WTC11 (cell line): ENCODE measurements around the gene UROC1. TPM values are rescaled to one million over a fixed set of nuclear protein-coding genes. Genes with fewer than 3 reads are reported as not detected.

Source experiments
- ATAC-seq: fragments of 200-7000 bp; cut with Tn5 transposase; 2 replicates; pipeline ENCODE4 v1.10.0; 2021; ENCODE audit warnings: mild to moderate bottlenecking, moderate library complexity
- CTCF ChIA-PET: fragments of 300-600 bp; sonication (Branson Sonifier 250); formaldehyde crosslinking; loops from one replicate; lab custom pipeline; 2021; ENCODE audit warnings: antibody characterized with exemption; lab: Charles Lee
- POLR2A ChIA-PET: fragments of 350-600 bp; sonication (Branson Sonifier 250); formaldehyde crosslinking; loops from one replicate; lab custom pipeline; 2021; ENCODE audit warnings: antibody characterized with exemption; lab: Charles Lee
- DNase-seq: peaks from one replicate; pipeline ENCODE4 v3.0.0; 2021; ENCODE audit warnings: low spot score
- H3K27ac Mint-ChIP-seq: 2 replicates; pipeline ENCODE4 v1.8.0; 2021; ENCODE audit warnings: mixed read lengths
- H3K27me3 Mint-ChIP-seq: 2 replicates; pipeline ENCODE4 v1.8.0; 2021; ENCODE audit warnings: low read depth, mild to moderate bottlenecking, moderate library complexity, mixed read lengths
- H3K36me3 Mint-ChIP-seq: 2 replicates; pipeline ENCODE4 v1.8.0; 2021; ENCODE audit warnings: mixed read lengths
- H3K4me1 Mint-ChIP-seq: 2 replicates; pipeline ENCODE4 v1.8.0; 2022; ENCODE audit warnings: mixed read lengths
- H3K4me3 Mint-ChIP-seq: 2 replicates; pipeline ENCODE4 v1.8.0; 2021; ENCODE audit warnings: mild to moderate bottlenecking, moderate library complexity, mixed read lengths
- H3K9me3 Mint-ChIP-seq: 2 replicates; pipeline ENCODE4 v1.8.0; 2021; ENCODE audit warnings: mixed read lengths
- AFF4 ChIP-seq: sonication (generic); formaldehyde crosslinking; IDR thresholded peaks from 2 replicates; pipeline ENCODE4 v1.8.1; 2023; ENCODE audit warnings: mild to moderate bottlenecking, missing genetic modification reagents, borderline replicate concordance
- CDX4 ChIP-seq: fragments of 250-450 bp; sonication (Bioruptor Pico); IDR thresholded peaks from 2 replicates; pipeline ENCODE4 v1.9.0; 2021; ENCODE audit warnings: moderate library complexity, mild to moderate bottlenecking, inconsistent platforms, borderline replicate concordance
- E2F1 ChIP-seq: sonication (generic); formaldehyde crosslinking; IDR thresholded peaks from 2 replicates; pipeline ENCODE4 v1.8.0; 2022; ENCODE audit warnings: mild to moderate bottlenecking, missing genetic modification reagents
- E2F4 ChIP-seq: sonication (generic); formaldehyde crosslinking; IDR thresholded peaks from 2 replicates; pipeline ENCODE4 v1.8.1; 2022; ENCODE audit warnings: low read depth, mild to moderate bottlenecking, moderate library complexity, missing genetic modification reagents, borderline replicate concordance
- E2F5 ChIP-seq: sonication (generic); formaldehyde crosslinking; IDR thresholded peaks from 2 replicates; pipeline ENCODE4 v1.8.1; 2022; ENCODE audit warnings: mild to moderate bottlenecking, moderate library complexity, missing genetic modification reagents
- ESRRA ChIP-seq: sonication (generic); formaldehyde crosslinking; IDR thresholded peaks from 2 replicates; pipeline ENCODE4 v1.8.1; 2022; ENCODE audit warnings: mild to moderate bottlenecking, missing genetic modification reagents, borderline replicate concordance
- ETV6 ChIP-seq: sonication (generic); formaldehyde crosslinking; IDR thresholded peaks from 2 replicates; pipeline ENCODE4 v1.8.1; 2022; ENCODE audit warnings: mild to moderate bottlenecking, missing genetic modification reagents
- FOXJ3 ChIP-seq: sonication (generic); formaldehyde crosslinking; IDR thresholded peaks from 2 replicates; pipeline ENCODE4 v1.9.0; 2021; ENCODE audit warnings: missing genetic modification reagents, mild to moderate bottlenecking, borderline replicate concordance
- IRF2 ChIP-seq: sonication (generic); formaldehyde crosslinking; IDR thresholded peaks from 2 replicates; pipeline ENCODE4 v1.8.0; 2022; ENCODE audit warnings: low read depth, missing genetic modification reagents, borderline replicate concordance
- MYBL2 ChIP-seq: sonication (generic); formaldehyde crosslinking; IDR thresholded peaks from 2 replicates; pipeline ENCODE4 v1.8.1; 2023; ENCODE audit warnings: mild to moderate bottlenecking, moderate library complexity, missing genetic modification reagents
- NFYB ChIP-seq: sonication (generic); formaldehyde crosslinking; conservative IDR thresholded peaks from 2 replicates; pipeline ENCODE4 v1.8.0; 2022; ENCODE audit warnings: low read depth, missing genetic modification reagents
- NR1H2 ChIP-seq: sonication (generic); formaldehyde crosslinking; IDR thresholded peaks from 2 replicates; pipeline ENCODE4 v1.9.0; 2021; ENCODE audit warnings: mild to moderate bottlenecking, moderate library complexity, missing genetic modification reagents
- NR3C1 ChIP-seq: sonication (generic); formaldehyde crosslinking; conservative IDR thresholded peaks from 2 replicates; pipeline ENCODE4 v1.8.1; 2023; ENCODE audit warnings: low read depth, mild to moderate bottlenecking, missing genetic modification reagents
- RELA ChIP-seq: sonication (generic); formaldehyde crosslinking; IDR thresholded peaks from 2 replicates; pipeline ENCODE4 v1.8.1; 2022; ENCODE audit warnings: missing genetic modification reagents, mild to moderate bottlenecking, borderline replicate concordance
- SMAD4 ChIP-seq: sonication (generic); formaldehyde crosslinking; IDR thresholded peaks from 2 replicates; pipeline ENCODE4 v1.8.0; 2022; ENCODE audit warnings: mild to moderate bottlenecking, missing genetic modification reagents
- SOX15 ChIP-seq: fragments of 250-450 bp; sonication (Bioruptor Pico); IDR thresholded peaks from 2 replicates; pipeline ENCODE4 v1.9.0; 2021; ENCODE audit warnings: mild to moderate bottlenecking
- TCF7 ChIP-seq: sonication (generic); formaldehyde crosslinking; IDR thresholded peaks from 2 replicates; pipeline ENCODE4 v1.8.0; 2022; ENCODE audit warnings: mild to moderate bottlenecking, low read depth, missing genetic modification reagents, moderate library complexity
- ZBTB21 ChIP-seq: sonication (generic); formaldehyde crosslinking; IDR thresholded peaks from 2 replicates; pipeline ENCODE4 v1.8.1; 2023; ENCODE audit warnings: mild to moderate bottlenecking, missing genetic modification reagents, borderline replicate concordance
- ZNF219 ChIP-seq: sonication (generic); formaldehyde crosslinking; IDR thresholded peaks from 2 replicates; pipeline ENCODE4 v1.8.0; 2023; ENCODE audit warnings: missing genetic modification reagents, mild to moderate bottlenecking, borderline replicate concordance
- ZSCAN18 ChIP-seq: fragments of 250-450 bp; sonication (Bioruptor Pico); IDR thresholded peaks from 2 replicates; pipeline ENCODE4 v2.1.2; 2022; ENCODE audit warnings: mild to moderate bottlenecking, moderate library complexity
- total RNA-seq: library from RNA; stranded (reverse); gene quantifications from 3 replicates; pipeline ENCODE4 v1.2.3, GENCODE V29; 2021
- TF ChIP-seq, protein P1 (sequence below): fragments of 250-450 bp; sonication (Bioruptor Pico); conservative IDR thresholded peaks from 2 replicates; pipeline ENCODE4 v1.9.0; 2021; ENCODE audit warnings: mild to moderate bottlenecking
- TF ChIP-seq, protein P2 (sequence below): sonication (generic); formaldehyde crosslinking; IDR thresholded peaks from 2 replicates; pipeline ENCODE4 v1.8.1; 2023; ENCODE audit warnings: mild to moderate bottlenecking, missing genetic modification reagents, moderate library complexity

Gene UROC1
- total RNA-seq, 1 experiment from 2014 or later = not detected

DNA sequence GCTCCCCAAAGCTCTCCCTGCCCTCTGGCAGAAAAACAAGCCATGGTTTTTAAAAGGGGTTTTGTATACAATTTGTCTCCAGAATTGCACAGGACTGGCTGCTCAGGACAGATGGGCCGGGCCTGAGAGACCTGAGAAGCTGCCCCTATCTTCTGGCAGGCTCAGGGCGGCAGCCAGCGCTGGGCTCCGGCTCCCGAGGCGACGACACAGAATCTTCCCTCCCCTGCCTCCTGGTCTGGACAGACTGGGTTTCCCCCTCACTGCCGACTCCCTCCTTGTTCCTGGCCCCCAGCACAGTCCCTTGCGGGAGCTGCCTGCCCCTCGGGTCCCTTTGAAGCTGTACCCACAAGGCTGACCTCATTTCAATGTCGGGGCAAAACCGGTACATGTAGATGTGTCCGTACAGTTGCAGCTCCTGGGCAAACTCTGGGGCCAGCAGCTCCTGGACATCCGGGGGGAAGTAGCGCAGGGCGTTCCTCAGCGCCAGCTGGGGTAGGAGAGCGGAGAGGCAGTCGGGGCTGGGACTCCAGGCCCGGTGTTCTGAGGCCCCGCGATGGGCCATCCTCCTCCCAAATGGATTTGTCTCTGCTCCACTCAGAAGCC is 7.2 kb downstream of the UROC1 start (continued):
- no peak for TF ChIP-seq FOXJ3 (CRISPR knock-in tag)
- no peak for TF ChIP-seq SMAD4 (CRISPR knock-in tag)
- TF ChIP-seq MYBL2 = no peak
- TF ChIP-seq NR3C1 (CRISPR knock-in tag) = no peak
- TF ChIP-seq, all 79 proteins: peak for 0

GRCh38 chr3:126509597-126510307 is 7.8 kb downstream of the UROC1 start:
- Mint-ChIP-seq H3K9me3 (no peaks in the 10 kb centered on the region), H3K27me3 (no peaks in the 10 kb centered on the region), H3K27ac (no peak overlapping the region), H3K4me3 (no peak overlapping the region), H3K4me1 (peaks cover 2% of the 10 kb centered on the region; the same call in 1 of the 2 replicates), H3K36me3 (no peaks in the 10 kb centered on the region)
- no peak for TF ChIP-seq E2F4 (CRISPR knock-in tag)
- no peak for TF ChIP-seq RELA
- TF ChIP-seq IRF2 (CRISPR knock-in tag) = no peak
- TF ChIP-seq ESRRA (CRISPR knock-in tag) = no peak
- TF ChIP-seq ZSCAN18 = no peak
- TF ChIP-seq SOX15 (CRISPR knock-in tag) = no peak
- TF ChIP-seq NR3C1 (CRISPR knock-in tag) = no peak
- TF ChIP-seq ZNF219 = no peak
- TF ChIP-seq ZBTB21 (CRISPR knock-in tag) = no peak
- TF ChIP-seq, protein P1, sequence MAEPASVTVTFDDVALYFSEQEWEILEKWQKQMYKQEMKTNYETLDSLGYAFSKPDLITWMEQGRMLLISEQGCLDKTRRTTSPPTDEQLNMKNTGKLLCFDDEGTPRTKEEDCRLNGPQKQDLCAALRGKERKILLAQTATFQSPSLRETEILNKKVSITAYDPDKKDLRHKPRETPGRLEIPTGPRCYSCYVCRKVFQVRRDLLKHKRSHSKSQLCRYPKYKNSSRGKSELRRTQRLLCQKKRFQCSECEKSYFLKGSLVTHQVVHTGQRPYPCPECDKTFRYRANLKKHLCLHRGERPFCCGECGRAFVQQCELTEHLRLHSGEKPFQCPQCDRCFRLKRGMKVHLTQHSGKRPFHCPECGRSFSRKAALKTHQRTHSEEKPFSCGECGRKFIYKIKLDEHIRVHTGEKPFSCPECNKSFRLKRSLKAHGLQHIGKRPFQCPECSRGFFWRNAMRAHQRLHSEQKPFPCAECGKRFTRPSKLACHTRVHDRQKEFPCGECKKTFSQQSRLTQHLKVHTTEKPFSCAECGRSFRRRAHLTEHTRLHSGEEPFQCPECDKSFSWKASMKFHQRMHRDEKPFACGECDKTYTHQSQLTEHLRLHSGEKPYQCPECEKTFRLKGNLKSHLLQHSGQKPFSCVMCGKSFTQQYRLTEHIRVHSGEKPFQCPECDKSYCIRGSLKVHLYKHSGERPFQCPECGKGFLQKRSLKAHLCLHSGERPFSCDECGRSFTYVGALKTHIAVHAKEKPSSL = no peak
- no peak for TF ChIP-seq NFYB (CRISPR knock-in tag)
- TF ChIP-seq E2F1 (CRISPR knock-in tag) = no peak
- TF ChIP-seq FOXJ3 (CRISPR knock-in tag) = no peak
- TF ChIP-seq NR1H2 (CRISPR knock-in tag) = no peak
- TF ChIP-seq, protein P2, sequence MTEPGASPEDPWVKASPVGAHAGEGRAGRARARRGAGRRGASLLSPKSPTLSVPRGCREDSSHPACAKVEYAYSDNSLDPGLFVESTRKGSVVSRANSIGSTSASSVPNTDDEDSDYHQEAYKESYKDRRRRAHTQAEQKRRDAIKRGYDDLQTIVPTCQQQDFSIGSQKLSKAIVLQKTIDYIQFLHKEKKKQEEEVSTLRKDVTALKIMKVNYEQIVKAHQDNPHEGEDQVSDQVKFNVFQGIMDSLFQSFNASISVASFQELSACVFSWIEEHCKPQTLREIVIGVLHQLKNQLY = no peak
- no peak for TF ChIP-seq TCF7
- no peak for TF ChIP-seq ETV6 (CRISPR knock-in tag)
- TF ChIP-seq E2F5 (CRISPR knock-in tag) = no peak
- TF ChIP-seq CDX4 (CRISPR knock-in tag) = no peak
- TF ChIP-seq AFF4 (CRISPR knock-in tag) = no peak
- POLR2A ChIA-PET = no interaction called here
- DNase-seq (no peak), ATAC-seq (peak; percentile 49)
- CTCF ChIA-PET = interaction anchor here (0.7 to 1.4 kb wide), 5 partner anchors 12 to 377 kb away, joined by 3 to 8 read pairs (median 5); partner anchors contain the start of gene CHST13
